BE2C (cell line): ENCODE measurements around the gene PIEZO1.
"Not testable (repeated sequence)": the region's sequence is repeated elsewhere in the genome, so short reads cannot be mapped to it uniquely, and the experiment has no call there.

Experiments
- DNase-seq: peaks from one replicate; pipeline ENCODE4 v3.0.0-alpha.2; 2020
- H3K27me3 ChIP-seq: fragments of 250-450 bp; sonication (Bioruptor Pico); 2 replicates; pipeline ENCODE4 v1.5.1; 2020; ENCODE audit warnings: mild to moderate bottlenecking
- H3K36me3 ChIP-seq: fragments of 250-450 bp; sonication (Bioruptor Pico); 2 replicates; pipeline ENCODE4 v1.5.1; 2020; ENCODE audit warnings: mild to moderate bottlenecking
- H3K4me1 ChIP-seq: fragments of 250-450 bp; sonication (Bioruptor Pico); 2 replicates; pipeline ENCODE4 v1.5.1; 2020
- H3K4me3 ChIP-seq: 2 replicates; pipeline ENCODE4 v1.5.1; 2011; ENCODE audit warnings: low read depth, low read length
- H3K9me3 ChIP-seq: fragments of 250-450 bp; sonication (Bioruptor Pico); 2 replicates; pipeline ENCODE4 v1.5.1; 2020
- TF ChIP-seq, protein P1 (sequence below): IDR thresholded peaks from 2 replicates; pipeline ENCODE4 v1.5.1; 2012; ENCODE audit warnings: mild to moderate bottlenecking, low read depth, low read length

The PIEZO1 gene

DNA sequence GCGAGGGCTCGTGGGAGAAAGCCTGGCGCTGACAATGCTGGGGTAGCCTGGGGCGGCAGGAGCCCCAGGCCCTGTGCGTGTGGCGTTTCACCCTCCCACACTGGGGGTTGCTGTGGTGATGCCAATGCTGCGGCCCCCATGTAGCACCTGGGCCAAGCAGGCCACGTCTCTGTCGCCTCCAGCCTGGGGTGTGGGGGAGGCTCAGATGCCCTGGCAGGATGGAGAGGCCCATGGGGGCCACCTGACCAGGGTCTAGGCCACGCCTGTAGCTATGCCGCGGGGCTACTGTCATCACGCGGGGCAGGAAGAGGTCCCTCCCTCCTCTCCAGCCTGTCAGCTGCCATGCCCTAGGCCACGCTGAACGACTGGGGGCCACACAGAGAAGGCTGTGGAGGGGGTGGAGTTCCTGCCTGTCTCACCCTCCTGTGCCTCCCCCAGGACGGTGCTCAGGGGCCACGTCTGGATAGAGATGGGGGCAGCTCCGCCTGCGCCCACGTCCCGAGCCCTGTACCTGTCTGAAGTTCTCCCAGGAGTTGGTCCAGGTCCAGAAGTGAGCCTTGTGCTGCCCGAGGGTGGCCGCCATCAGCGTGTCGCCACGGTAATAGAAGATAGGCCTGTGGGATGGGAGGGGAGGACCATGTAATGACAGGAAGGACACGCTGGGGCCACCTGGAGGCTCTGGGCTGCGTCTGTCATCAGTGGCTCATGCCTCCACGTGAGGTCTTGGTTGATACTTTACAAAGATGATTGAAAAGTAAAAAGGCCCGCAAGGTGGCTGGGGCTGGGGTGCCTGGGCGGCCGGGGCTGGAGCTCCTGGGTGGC, 39.4 kb upstream of the PIEZO1 start:
- Histone ChIP-seq H3K27me3 (no peaks in the 10 kb centered on the region), H3K4me3 (no peak overlapping the region), H3K9me3 (no peaks in the 10 kb centered on the region), H3K36me3 (no peaks in the 10 kb centered on the region), H3K4me1 (peaks cover 3% of the 10 kb centered on the region; the same call in 1 of the 2 replicates)
- TF ChIP-seq, protein P1, sequence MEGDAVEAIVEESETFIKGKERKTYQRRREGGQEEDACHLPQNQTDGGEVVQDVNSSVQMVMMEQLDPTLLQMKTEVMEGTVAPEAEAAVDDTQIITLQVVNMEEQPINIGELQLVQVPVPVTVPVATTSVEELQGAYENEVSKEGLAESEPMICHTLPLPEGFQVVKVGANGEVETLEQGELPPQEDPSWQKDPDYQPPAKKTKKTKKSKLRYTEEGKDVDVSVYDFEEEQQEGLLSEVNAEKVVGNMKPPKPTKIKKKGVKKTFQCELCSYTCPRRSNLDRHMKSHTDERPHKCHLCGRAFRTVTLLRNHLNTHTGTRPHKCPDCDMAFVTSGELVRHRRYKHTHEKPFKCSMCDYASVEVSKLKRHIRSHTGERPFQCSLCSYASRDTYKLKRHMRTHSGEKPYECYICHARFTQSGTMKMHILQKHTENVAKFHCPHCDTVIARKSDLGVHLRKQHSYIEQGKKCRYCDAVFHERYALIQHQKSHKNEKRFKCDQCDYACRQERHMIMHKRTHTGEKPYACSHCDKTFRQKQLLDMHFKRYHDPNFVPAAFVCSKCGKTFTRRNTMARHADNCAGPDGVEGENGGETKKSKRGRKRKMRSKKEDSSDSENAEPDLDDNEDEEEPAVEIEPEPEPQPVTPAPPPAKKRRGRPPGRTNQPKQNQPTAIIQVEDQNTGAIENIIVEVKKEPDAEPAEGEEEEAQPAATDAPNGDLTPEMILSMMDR: no peak
- DNase-seq: no peak

DNA sequence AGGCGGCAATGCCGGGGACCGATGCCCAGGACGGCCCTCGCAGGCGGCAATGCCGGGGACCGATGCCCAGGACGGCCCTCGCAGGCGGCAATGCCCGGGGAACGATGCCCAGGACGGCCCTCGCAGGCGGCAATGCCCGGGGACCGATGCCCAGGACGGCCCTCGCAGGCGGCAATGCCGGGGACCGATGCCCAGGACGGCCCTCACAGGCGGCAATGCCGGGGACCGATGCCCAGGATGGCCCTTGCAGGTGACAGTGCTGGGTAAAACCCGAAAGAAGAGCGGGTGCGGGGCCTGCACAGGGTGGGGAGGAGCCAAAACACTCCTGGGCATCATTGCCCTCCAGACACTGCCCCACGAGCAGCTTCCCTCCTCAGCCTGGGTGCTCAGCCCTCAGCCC, 38.6 kb upstream of the PIEZO1 start:
- H3K4me3 ChIP-seq, DNase-seq, H3K4me1 ChIP-seq, H3K36me3 ChIP-seq, H3K27me3 ChIP-seq, H3K9me3 ChIP-seq: not testable (repeated sequence)

DNA sequence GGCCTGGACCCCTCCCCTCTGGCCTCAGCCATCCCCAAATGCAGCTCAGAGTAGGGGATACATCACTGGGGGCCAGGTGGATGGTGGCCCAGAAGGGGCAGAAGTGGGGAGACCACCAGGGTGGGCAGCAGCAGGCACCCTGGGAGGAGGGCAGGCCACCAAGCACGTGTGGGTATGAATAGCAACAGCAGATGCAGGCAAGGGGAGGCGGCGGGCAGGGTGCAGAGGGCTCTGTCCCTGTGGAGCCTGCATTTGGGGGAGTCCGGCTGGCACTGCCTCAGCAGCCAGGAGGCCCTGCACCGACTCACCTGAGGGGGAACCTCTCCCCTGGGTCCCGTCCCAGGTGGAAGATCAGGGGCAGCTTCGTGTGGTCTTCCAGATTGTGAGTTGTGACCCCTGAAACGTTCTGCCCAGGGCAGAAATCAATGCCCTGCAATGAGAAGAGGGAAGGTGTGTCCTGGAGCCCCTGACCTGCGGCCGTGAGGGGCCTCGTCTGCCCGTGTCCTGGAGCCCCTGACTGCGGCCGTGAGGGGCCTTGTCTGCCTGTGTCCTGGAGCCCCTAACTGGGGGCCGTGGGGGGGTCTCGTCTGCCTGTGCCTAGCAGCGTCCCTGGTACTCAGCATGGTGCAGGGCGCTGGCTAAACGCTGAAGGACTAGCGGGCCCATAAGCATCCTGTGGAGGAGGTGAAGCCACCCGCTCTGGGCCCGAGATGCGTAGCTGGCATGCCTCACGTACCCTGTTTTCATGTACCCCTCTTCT, 37.4 kb upstream of the PIEZO1 start:
- no peak for DNase-seq
- H3K27me3 ChIP-seq: no peaks in the 10 kb centered on the region
- no peaks in the 10 kb centered on the region; the same call in 1 of the 2 replicates for H3K9me3 ChIP-seq
- H3K4me1 ChIP-seq: peaks cover 3% of the 10 kb centered on the region; the same call in 1 of the 2 replicates
- H3K36me3 ChIP-seq: no peaks in the 10 kb centered on the region
- TF ChIP-seq, protein P1: no peak
- no peak overlapping the region for H3K4me3 ChIP-seq

DNA sequence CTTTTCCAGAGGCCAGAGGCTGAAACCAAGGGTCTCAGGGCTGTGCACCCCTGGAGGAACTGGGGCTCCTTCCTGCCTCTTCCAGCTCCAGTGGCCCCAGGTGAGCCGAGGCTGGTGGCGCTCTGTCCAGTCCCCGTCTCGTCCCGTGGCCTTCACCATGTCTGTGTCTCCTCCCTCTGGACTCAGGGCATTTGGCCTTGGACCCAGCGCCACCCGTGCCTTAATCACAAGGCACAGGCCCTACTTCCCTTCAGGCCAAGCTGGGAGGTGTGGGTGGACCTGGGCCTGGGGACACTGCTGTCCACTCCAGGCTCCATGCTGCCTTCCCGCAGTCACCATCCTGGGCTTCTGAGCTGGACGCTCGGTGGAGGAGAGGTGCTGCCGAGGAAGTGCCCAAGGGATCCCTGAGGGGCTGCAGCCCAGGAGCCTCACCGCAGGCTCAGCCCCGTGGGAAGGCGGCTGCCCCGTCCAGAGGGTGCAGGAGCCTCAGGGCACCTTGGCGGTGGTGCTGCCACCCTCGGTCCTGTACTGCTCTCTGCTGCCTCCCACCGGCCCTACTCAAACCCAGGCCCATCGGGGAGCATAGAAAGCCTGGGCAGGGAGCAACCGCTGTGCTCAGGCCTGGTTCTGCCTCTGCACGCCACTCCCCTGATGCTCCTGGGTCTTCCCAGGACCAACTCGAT, 36.3 kb upstream of the PIEZO1 start:
- no peak for DNase-seq
- no peaks in the 10 kb centered on the region; the same call in 1 of the 2 replicates for H3K9me3 ChIP-seq
- H3K4me3 ChIP-seq: no peak overlapping the region
- no peaks in the 10 kb centered on the region for H3K36me3 ChIP-seq
- no peaks in the 10 kb centered on the region for H3K27me3 ChIP-seq
- peaks cover 3% of the 10 kb centered on the region; the same call in 1 of the 2 replicates for H3K4me1 ChIP-seq
- TF ChIP-seq, protein P1: peak; percentile 36

- no peak overlapping the region for H3K4me3 ChIP-seq
- DNase-seq: no peak
- H3K36me3 ChIP-seq: no peaks in the 10 kb centered on the region
- H3K27me3 ChIP-seq: no peaks in the 10 kb centered on the region; the same call in 1 of the 2 replicates
- H3K9me3 ChIP-seq: no peaks in the 10 kb centered on the region; the same call in 1 of the 2 replicates
- TF ChIP-seq, protein P1: no peak
- peaks cover 3% of the 10 kb centered on the region; the same call in 1 of the 2 replicates for H3K4me1 ChIP-seq
Observed at GRCh38 chr16:88820385-88821025, 35.5 kb upstream of the PIEZO1 start.

- H3K27me3 ChIP-seq: peaks cover 8% of the 10 kb centered on the region
- no peaks in the 10 kb centered on the region for H3K4me1 ChIP-seq
- H3K9me3 ChIP-seq: no peaks in the 10 kb centered on the region; the same call in 1 of the 2 replicates
- no peak overlapping the region for H3K4me3 ChIP-seq
- TF ChIP-seq, protein P1: no peak
- no peaks in the 10 kb centered on the region for H3K36me3 ChIP-seq
- DNase-seq: no peak
Observed at GRCh38 chr16:88819126-88819525, 34.1 kb upstream of the PIEZO1 start.
